Measurements from ENCODE around the gene OR2L3.

Gene OR2L3

DNA sequence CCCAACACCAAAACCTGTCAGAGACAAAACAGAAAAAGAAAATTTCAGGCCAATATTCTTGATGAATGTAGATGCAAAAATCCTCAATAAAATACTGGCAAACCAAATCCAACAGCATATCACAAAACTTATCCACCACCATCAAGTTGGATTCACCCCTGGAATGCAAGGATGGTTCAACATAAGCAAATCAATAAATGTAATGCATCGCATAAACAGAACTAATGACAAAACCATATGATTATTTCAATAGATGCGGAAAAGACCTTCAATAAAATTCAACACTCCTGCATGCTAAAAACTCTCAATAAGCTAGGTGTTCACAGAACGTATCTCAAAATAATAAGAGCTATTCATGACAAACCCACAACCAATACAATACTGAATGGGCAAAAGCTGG, 37.0 kb upstream of the OR2L3 start:
- H3K9me3 ChIP-seq (ENCODE audit: insufficient read depth, low read length), result 0 out of 2 replicates have a peak, but pooled peaks cover 2% of the 10 kb centered on the region

GRCh38 chr1:248013229-248013710, 33.4 kb upstream of the OR2L3 start, which contains the start of gene OR2L5:
OR2L5 (plus strand) TSS chr1:248013660; CDS start chr1:248021948, 8,288 bp downstream.
- H3K27ac ChIP-seq (ENCODE audit: low read length), result no peak within 1 kb of the TSS

More for the DNA sequence above, 37.0 kb upstream of the OR2L3 start:
- TF ChIP-seq CTCF (IDR thresholded peaks at IDR 0.05; ENCODE audit: low read depth, low read length) (no peak), EZH2phosphoT487 (IDR thresholded peaks at IDR 0.05; ENCODE audit: low read depth) (no peak)
- no peaks in the 10 kb centered on the region for H3K4me1 ChIP-seq (ENCODE audit: low read length)
- H3K27ac ChIP-seq (ENCODE audit: low read length), result no peak overlapping the region
- H3K4me3 ChIP-seq (ENCODE audit: low read length), result no peak overlapping the region
- H3K36me3 ChIP-seq (replicated peaks; ENCODE audit: low read depth, low read length), result no peaks in the 10 kb centered on the region
- no peaks in the 10 kb centered on the region for H3K27me3 ChIP-seq (ENCODE audit: low read depth, low read length)
- H3K9ac ChIP-seq (ENCODE audit: low read length), result no peak overlapping the region
- no peak overlapping the region for H2AFZ ChIP-seq (ENCODE audit: low read depth, low read length)
- H3K79me2 ChIP-seq (ENCODE audit: low read length), result no peaks in the 10 kb centered on the region
- no peaks in the 10 kb centered on the region for H4K20me1 ChIP-seq (ENCODE audit: insufficient read depth, low read length)
- no peak overlapping the region for H3K4me2 ChIP-seq (ENCODE audit: low read length)

GRCh38 chr1:248015803-248016202, 30.8 kb upstream of the OR2L3 start:
- no peaks in the 10 kb centered on the region for H3K9me3 ChIP-seq (ENCODE audit: insufficient read depth, low read length)
- no peak overlapping the region for H3K9ac ChIP-seq (ENCODE audit: low read length)
- H3K79me2 ChIP-seq (ENCODE audit: low read length), result no peaks in the 10 kb centered on the region
- no peaks in the 10 kb centered on the region for H4K20me1 ChIP-seq (ENCODE audit: insufficient read depth, low read length)
- no peak overlapping the region for H2AFZ ChIP-seq (ENCODE audit: low read depth, low read length)
- no peaks in the 10 kb centered on the region for H3K36me3 ChIP-seq (replicated peaks; ENCODE audit: low read depth, low read length)
- no peaks in the 10 kb centered on the region for H3K27me3 ChIP-seq (ENCODE audit: low read depth, low read length)
- no peaks in the 10 kb centered on the region for H3K4me1 ChIP-seq (ENCODE audit: low read length)
- H3K27ac ChIP-seq (ENCODE audit: low read length), result no peak overlapping the region
- TF ChIP-seq CTCF (IDR thresholded peaks at IDR 0.05; ENCODE audit: low read depth, low read length) (no peak), EZH2phosphoT487 (IDR thresholded peaks at IDR 0.05; ENCODE audit: low read depth) (no peak)
- no peak overlapping the region for H3K4me3 ChIP-seq (ENCODE audit: low read length)
- no peak overlapping the region for H3K4me2 ChIP-seq (ENCODE audit: low read length)

More at GRCh38 chr1:248013229-248013710, 33.4 kb upstream of the OR2L3 start, which contains the start of gene OR2L5:
- no peaks in the 10 kb centered on the region for H3K36me3 ChIP-seq (replicated peaks; ENCODE audit: low read depth, low read length)
- no peak within 1 kb of the TSS for H2AFZ ChIP-seq (ENCODE audit: low read depth, low read length)
- H3K4me1 ChIP-seq (ENCODE audit: low read length), result no peaks in the 10 kb centered on the region
- H3K4me3 ChIP-seq (ENCODE audit: low read length), result no peak within 1 kb of the TSS
- H3K9me3 ChIP-seq (ENCODE audit: insufficient read depth, low read length), result 0 out of 2 replicates have a peak, but pooled peaks cover 2% of the 10 kb centered on the region
- no peak within 1 kb of the TSS for H3K9ac ChIP-seq (ENCODE audit: low read length)
- H3K4me2 ChIP-seq (ENCODE audit: low read length), result no peak within 1 kb of the TSS
- no peaks in the 10 kb centered on the region for H4K20me1 ChIP-seq (ENCODE audit: insufficient read depth, low read length)
- H3K27me3 ChIP-seq (ENCODE audit: low read depth, low read length), result no peaks in the 10 kb centered on the region
- TF ChIP-seq EZH2phosphoT487 (IDR thresholded peaks at IDR 0.05; ENCODE audit: low read depth) (no peak), CTCF (IDR thresholded peaks at IDR 0.05; ENCODE audit: low read depth, low read length) (no peak)
- no peaks in the 10 kb centered on the region for H3K79me2 ChIP-seq (ENCODE audit: low read length)

DNA sequence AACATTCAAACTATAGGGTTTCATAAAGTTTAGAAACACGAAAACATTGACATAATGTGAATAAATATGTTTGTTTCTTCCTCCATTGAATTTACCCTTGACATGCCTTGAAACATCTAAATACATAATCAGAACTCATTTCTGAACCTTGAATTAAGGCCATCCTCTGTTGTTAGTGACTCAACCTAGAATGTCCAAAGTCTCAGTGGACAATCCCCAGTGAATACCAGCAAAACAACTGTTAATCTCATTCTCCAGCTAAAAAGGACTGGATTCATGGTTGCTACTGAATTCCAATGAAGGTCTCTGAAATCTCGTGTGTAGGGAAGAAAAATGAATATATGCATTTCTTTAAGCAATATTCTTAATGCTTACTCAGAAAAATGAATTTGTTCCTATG, 16.9 kb upstream of the OR2L3 start, which contains the start of gene OR2L2:
OR2L2 (plus strand) TSS at position 301 of the 400 bp plus-strand sequence. CDS start 8,198 bp downstream, outside the sequence.
- H3K79me2 ChIP-seq (ENCODE audit: low read length), result no peaks in the 10 kb centered on the region
- no peak within 1 kb of the TSS for H3K4me3 ChIP-seq (ENCODE audit: low read length)
- H3K9ac ChIP-seq (ENCODE audit: low read length), result no peak within 1 kb of the TSS
- no peaks in the 10 kb centered on the region for H3K27me3 ChIP-seq (ENCODE audit: low read depth, low read length)
- TF ChIP-seq CTCF (IDR thresholded peaks at IDR 0.05; ENCODE audit: low read depth, low read length) (no peak), EZH2phosphoT487 (IDR thresholded peaks at IDR 0.05; ENCODE audit: low read depth) (no peak)
- H3K27ac ChIP-seq (ENCODE audit: low read length), result no peak within 1 kb of the TSS
- H3K4me2 ChIP-seq (ENCODE audit: low read length), result no peak within 1 kb of the TSS
- H3K4me1 ChIP-seq (ENCODE audit: low read length), result no peaks in the 10 kb centered on the region
- 0 out of 2 replicates have a peak, but pooled peaks cover 2% of the 10 kb centered on the region for H3K9me3 ChIP-seq (ENCODE audit: insufficient read depth, low read length)
- no peak within 1 kb of the TSS for H2AFZ ChIP-seq (ENCODE audit: low read depth, low read length)
- no peaks in the 10 kb centered on the region for H3K36me3 ChIP-seq (replicated peaks; ENCODE audit: low read depth, low read length)
- no peaks in the 10 kb centered on the region for H4K20me1 ChIP-seq (ENCODE audit: insufficient read depth, low read length)
